Stimulated activated CD8-positive, alpha-beta memory T cell treated with anti-CD3 and anti-CD28 coated beads, Interleukin-15, amount 100 ng/mL, for 48 hours (primary cell): ENCODE data around the gene RNF114.
"Not testable (repeated sequence)": the region's sequence is repeated elsewhere in the genome, so short reads cannot be mapped to it uniquely, and the experiment has no call there.

Experiments
- DNase-seq, 2 donors: peaks; one replicate each; pipeline ENCODE4 v3.0.0-alpha.2; 2020; ENCODE audit warnings: low read depth in 2 of 2

The RNF114 gene

DNA sequence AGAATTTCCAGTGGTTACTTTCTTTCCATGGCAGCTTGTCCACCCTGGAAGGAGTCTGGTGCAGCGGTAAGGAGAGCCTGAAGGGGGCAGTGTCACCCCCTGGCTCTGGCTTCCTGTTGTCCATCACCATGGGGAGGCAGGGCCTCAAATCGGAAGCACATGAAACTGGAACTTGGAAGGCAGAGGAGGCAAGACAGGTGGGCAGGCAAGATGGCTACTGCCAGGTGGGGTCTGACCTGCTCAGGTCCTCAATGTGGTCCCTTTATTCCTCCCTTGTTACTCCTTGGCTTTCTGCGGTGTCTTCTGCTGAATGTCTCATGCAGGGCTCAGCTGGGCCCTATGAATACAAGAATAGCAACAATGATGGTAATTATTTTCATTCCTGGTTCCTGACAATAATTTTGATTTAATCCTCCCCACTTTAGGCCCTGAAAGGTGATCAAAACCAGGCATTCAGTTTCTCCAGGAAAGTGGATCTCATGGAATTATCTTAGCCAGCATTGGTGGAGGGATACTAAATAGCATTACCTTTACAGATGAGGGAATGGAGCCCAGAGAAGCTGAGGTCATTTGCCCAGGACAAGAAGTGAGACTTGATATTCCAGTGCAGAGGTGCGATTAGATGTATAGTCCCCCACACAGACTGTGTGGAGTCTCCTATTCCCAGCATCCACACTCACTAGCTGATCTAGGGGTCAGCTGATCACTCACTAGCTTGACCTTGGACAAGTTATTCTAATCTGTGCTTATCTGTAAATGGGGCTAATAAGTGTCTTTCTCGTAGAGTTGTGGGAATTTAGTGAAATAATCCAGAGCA, 29.0 kb downstream of the RNF114 start:
- DNase-seq, result no peak

DNA sequence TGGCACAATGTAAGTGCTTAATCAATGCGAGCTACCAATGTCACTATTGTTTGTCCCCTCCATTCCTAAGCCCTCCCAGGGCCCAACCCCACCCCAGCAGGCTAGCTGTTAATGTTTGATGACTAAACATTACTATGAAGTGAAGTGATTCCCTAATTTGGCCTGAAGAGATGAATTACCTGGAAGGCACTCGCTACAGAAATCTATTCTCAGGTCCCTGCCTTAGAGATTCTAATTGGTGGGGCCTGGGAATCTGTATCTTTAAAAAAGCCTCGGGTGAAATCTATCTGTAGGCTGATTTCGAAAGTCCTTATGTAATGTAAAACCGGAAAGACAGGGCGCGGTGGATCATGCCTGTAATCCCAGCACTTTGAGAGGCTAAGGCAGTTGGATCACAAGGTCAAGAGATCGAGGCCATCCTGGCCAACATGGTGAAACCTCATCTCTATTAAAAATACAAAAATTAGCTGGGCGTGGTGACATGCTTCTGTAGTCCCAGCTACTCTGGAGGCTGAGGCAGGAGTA, 29.6 kb downstream of the RNF114 start:
- DNase-seq, result no peak

DNA sequence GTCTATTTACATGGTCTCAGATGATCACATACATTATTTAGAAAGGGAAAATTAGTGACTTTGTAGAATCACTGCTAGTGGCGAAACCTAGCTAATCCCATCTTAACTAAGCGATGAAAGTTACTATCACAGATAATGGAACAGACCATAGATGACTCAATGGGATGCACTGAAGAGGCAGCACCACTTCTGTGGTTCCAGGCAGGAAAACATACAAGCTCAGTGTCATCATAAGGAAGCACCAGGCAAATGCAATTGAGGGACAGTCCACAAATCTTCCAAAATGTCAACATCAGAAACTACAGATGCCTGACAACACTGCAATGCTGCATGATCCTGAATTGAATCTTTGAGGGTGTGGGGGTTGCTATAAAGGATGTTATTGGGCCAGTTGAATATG, 30.7 kb downstream of the RNF114 start:
- DNase-seq, result no peak

DNA sequence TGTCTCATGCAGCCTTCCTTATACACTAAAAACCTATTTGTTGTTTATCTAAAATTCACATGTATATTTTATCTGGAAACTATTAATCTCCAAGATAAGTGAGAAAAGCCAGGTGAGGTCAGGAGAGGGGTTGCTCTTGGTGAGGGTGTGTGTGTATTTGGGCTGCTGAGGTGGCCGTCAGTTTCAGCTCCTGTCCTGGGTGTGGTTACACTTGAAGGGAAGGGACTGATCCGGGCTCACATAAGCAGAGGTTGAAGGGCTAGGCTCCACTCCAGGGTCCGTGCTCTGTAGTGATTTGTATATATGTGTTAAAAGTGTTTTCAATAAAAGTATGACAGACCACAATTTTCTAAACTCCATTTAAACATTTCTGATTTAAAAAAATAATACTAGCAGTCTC, 33.0 kb downstream of the RNF114 start:
- no peak for DNase-seq

- no peak for DNase-seq
Measured at GRCh38 chr20:49969946-49970345, 33.7 kb downstream of the RNF114 start.

DNA sequence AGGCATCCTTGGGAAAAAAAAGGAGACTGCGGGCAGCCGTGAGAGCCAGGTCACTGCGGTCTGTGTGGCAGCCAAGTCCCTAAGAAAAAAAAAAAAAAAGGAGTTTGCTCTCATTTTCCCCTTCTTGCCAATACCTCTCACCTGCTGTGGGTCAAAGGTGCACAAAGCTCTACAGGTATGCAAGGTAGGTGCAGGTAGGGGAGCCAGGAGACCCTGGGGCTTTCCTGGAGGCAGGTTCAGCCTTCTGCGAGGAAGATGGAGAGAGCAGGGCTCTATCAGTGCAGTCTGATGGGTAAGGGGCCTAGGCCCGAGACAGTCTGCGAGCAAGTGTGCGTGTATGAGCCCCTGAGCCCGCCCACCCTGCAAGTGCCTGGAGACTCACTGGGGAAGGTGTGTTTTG, 34.3 kb downstream of the RNF114 start:
- no peak for DNase-seq

- no peak for DNase-seq
Measured at GRCh38 chr20:49973981-49974380, 37.8 kb downstream of the RNF114 start.

DNA sequence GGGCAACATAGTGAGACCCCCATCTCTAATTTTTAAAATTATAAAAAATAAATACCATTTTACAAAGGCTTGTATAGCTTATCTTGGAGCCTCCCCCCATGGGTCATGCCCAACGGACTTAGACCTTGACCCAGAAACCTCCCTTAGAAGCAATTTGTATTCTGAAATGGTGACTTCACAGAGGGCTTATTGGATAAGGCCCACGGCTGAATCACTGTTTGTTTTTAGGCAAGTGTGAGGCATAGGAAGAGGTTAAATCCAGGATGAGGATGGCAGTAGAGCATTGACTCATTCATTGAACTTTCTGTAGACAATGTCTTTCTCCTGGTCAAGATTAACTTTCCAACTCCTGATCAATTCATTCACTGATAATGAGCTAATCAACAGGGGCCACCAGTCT, 40.3 kb downstream of the RNF114 start:
- no peak for DNase-seq

DNA sequence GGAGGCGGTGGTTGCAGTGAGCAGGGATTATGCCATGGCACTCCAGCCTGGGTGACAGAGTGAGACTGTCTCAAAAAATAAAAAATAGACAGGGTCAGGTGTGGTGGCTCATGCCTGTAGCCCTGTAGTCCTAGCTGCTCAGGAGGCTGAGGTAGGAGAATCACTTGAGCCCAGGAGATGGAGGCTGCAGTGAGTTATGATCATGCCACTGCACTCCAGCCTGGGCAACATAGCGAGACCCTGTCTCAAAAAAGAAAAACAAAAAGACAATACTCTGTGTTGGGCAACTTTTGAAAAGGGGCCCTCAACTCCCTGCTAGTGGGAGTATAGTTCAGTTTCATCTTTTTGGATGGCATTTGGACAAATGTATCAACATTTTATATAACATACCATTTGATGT, 41.5 kb downstream of the RNF114 start:
- DNase-seq, result not testable (repeated sequence)

GRCh38 chr20:49978685-49979029, 42.5 kb downstream of the RNF114 start:
- DNase-seq, result no peak

- peak; percentile 34 to 46 for DNase-seq
Measured at GRCh38 chr20:49979030-49979832, 43.0 kb downstream of the RNF114 start.

GRCh38 chr20:49980140-49981008, 44.2 kb downstream of the RNF114 start:
- DNase-seq, result no peak

- DNase-seq, result no peak
Measured at GRCh38 chr20:49981218-49982071, 45.2 kb downstream of the RNF114 start.

DNA sequence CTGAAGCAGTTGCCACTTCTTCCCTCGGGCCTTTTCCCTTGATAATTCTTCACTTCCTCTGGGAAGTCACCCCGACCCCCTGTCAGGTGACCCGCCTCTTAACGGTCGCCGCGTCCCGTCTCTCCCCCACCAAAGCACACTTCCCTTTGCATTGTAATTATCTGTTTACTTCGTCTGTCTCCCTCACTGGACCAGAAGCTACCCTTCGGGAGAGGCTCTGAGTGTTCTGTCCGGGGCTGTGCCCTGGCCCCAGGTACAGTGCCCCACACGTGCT, 45.8 kb downstream of the RNF114 start:
- DNase-seq, result no peak

DNA sequence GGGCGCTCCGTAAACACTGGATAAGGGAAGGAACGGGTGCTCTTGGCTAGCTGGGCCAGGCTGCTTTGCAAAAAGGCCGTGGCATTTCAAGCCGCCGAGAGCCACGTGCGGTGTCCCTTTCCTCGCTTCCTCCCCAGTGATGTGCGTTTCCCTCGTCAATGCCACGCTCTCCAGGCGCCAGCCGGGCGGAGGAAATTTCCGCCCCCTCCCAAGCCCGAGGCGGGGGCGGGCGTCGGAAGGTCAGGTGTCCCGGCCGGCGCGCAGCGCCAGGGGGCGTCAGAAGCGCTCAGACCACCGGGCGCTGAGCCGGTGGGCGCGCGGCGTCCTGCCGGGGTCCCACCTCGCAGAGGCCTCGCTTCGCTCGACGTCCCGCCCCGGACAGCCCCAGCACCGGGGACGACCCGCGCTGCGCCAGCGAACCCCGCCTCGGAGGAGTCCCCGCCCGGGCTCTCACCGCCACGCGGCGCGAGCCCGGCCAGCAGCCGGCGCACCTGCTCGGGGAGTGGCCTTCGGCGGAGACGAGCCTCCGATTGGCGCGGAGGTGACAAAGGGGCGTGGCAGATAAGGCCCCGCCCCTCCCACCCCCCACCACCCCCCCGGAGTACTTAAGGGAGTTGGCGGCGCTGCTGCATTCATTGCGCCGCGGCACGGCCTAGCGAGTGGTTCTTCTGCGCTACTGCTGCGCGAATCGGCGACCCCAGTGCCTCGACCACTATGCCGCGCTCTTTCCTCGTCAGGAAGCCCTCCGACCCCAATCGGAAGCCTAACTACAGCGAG, 46.3 kb downstream of the RNF114 start, which contains the start of gene SNAI1:
TSS of gene SNAI1 (plus strand) at position 635 of the 777 bp plus-strand sequence. CDS start at position 715, 80 bp downstream.
- peak; percentile 72 to 74 for DNase-seq

- DNase-seq, result no peak
Measured at GRCh38 chr20:49983123-49983847, 47.1 kb downstream of the RNF114 start.

- DNase-seq, result no peak
Measured at GRCh38 chr20:49983848-49984408, 47.7 kb downstream of the RNF114 start.

- no peak for DNase-seq
Measured at GRCh38 chr20:49984426-49985153, 48.4 kb downstream of the RNF114 start.

DNA sequence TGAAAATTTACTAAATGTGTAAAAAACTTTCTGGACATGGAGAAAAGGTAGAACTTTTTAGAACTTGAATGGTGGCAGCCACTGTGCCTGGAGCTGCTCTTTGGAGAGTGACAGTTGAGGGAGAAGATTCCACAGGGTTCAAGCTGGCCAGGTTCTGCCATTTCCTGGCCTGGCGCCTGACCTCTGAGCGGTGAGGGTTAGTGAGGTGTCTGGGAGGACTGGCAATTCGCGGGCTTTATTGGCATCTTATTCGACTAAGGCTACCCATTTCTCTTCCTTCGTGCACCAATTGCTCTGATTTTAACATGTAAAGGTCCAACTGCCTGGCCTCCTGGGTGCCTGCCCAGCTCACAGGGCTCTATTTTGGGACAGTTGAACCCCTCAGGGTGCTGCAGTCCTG, 49.0 kb downstream of the RNF114 start:
- no peak for DNase-seq
